Measurements from ENCODE around the gene TBCB.

Gene TBCB

GRCh38 chr19:36100476-36100875 is 14.8 kb upstream of the TBCB start:
- H3K27ac ChIP-seq (ENCODE audit: low read depth, low read length): no peak overlapping the region
- H3K9ac ChIP-seq (ENCODE audit: low read length): no peak overlapping the region
- H3K27me3 ChIP-seq (ENCODE audit: low read length): no peaks in the 10 kb centered on the region
- H3K9me3 ChIP-seq (ENCODE audit: insufficient read depth, low read length): no peaks in the 10 kb centered on the region
- H3K36me3 ChIP-seq (ENCODE audit: low read length): 0 out of 2 replicates have a peak, but pooled peaks cover 3% of the 10 kb centered on the region
- H2AFZ ChIP-seq (ENCODE audit: low read depth, low read length, severe bottlenecking): no peak overlapping the region
- no peaks in the 10 kb centered on the region for H3K9me2 ChIP-seq (replicated peaks; ENCODE audit: insufficient read depth, low read length)
- H4K20me1 ChIP-seq (ENCODE audit: low read depth, low read length): no peaks in the 10 kb centered on the region
- no peak overlapping the region for H3K4me2 ChIP-seq (ENCODE audit: low read depth, low read length, poor library complexity, severe bottlenecking)
- no peak overlapping the region for H3K4me3 ChIP-seq (ENCODE audit: insufficient read depth, low read length, poor library complexity, severe bottlenecking)
- H3K79me2 ChIP-seq (ENCODE audit: insufficient read depth, low read length): no peaks in the 10 kb centered on the region
- H3F3A ChIP-seq (ENCODE audit: insufficient read depth): no peaks in the 10 kb centered on the region
- no peak for TF ChIP-seq EZH2phosphoT487 (conservative IDR thresholded peaks at IDR 0.05; ENCODE audit: low read length)
- TF ChIP-seq, protein P1, sequence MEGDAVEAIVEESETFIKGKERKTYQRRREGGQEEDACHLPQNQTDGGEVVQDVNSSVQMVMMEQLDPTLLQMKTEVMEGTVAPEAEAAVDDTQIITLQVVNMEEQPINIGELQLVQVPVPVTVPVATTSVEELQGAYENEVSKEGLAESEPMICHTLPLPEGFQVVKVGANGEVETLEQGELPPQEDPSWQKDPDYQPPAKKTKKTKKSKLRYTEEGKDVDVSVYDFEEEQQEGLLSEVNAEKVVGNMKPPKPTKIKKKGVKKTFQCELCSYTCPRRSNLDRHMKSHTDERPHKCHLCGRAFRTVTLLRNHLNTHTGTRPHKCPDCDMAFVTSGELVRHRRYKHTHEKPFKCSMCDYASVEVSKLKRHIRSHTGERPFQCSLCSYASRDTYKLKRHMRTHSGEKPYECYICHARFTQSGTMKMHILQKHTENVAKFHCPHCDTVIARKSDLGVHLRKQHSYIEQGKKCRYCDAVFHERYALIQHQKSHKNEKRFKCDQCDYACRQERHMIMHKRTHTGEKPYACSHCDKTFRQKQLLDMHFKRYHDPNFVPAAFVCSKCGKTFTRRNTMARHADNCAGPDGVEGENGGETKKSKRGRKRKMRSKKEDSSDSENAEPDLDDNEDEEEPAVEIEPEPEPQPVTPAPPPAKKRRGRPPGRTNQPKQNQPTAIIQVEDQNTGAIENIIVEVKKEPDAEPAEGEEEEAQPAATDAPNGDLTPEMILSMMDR (IDR thresholded peaks at IDR 0.05; ENCODE audit: insufficient read depth, low read length, poor library complexity, severe bottlenecking): no peak

- Histone ChIP-seq H3K27me3 (ENCODE audit: low read length) (no peaks in the 10 kb centered on the region), H3K9me2 (replicated peaks; ENCODE audit: insufficient read depth, low read length) (no peaks in the 10 kb centered on the region), H3K9ac (ENCODE audit: low read length) (no peak overlapping the region), H3F3A (ENCODE audit: insufficient read depth) (no peaks in the 10 kb centered on the region), H3K9me3 (ENCODE audit: insufficient read depth, low read length) (no peaks in the 10 kb centered on the region), H3K36me3 (ENCODE audit: low read length) (0 out of 2 replicates have a peak, but pooled peaks cover 3% of the 10 kb centered on the region), H3K4me2 (ENCODE audit: low read depth, low read length, poor library complexity, severe bottlenecking) (no peak overlapping the region), H2AFZ (ENCODE audit: low read depth, low read length, severe bottlenecking) (no peak overlapping the region), H4K20me1 (ENCODE audit: low read depth, low read length) (no peaks in the 10 kb centered on the region), H3K79me2 (ENCODE audit: insufficient read depth, low read length) (no peaks in the 10 kb centered on the region), H3K4me3 (ENCODE audit: insufficient read depth, low read length, poor library complexity, severe bottlenecking) (no peak overlapping the region), H3K27ac (ENCODE audit: low read depth, low read length) (no peak overlapping the region)
- TF ChIP-seq, protein P1 (IDR thresholded peaks at IDR 0.05; ENCODE audit: insufficient read depth, low read length, poor library complexity, severe bottlenecking): no peak
- TF ChIP-seq EZH2phosphoT487 (conservative IDR thresholded peaks at IDR 0.05; ENCODE audit: low read length): no peak
Measured at GRCh38 chr19:36101550-36102327, 13.5 kb upstream of the TBCB start.

DNA sequence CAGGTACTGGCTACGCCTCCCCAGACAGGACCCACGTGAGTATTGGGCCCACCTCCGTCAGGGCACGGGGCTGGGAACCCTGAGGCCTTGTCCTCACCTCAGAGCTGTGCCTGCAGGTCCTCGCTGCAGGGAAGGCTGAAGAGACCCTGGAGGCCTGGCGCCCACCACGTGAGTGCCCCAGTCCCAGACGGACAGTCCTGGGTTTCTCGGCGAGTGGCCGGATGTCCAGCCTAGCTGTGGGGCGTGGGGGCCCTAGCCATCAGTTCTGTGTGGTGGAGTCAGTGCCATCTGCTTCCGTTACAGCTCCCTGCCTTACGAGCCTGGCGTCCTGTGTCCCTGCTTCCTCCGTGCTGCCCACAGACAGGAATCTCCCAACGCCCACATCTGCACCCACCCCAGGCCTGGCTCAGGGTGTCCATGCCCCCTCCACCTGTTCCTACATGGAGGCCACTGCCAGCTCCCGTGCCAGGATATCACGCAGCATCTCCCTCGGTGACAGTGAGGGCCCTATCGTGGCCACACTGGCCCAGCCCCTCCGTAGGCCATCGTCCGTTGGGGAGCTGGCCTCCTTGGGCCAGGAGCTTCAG is 12.1 kb upstream of the TBCB start:
- H4K20me1 ChIP-seq (ENCODE audit: low read depth, low read length): no peaks in the 10 kb centered on the region
- 0 out of 2 replicates have a peak, but pooled peaks cover 3% of the 10 kb centered on the region for H3K36me3 ChIP-seq (ENCODE audit: low read length)
- H3K27ac ChIP-seq (ENCODE audit: low read depth, low read length): no peak overlapping the region
- H3K79me2 ChIP-seq (ENCODE audit: insufficient read depth, low read length): no peaks in the 10 kb centered on the region
- no peak overlapping the region for H3K4me2 ChIP-seq (ENCODE audit: low read depth, low read length, poor library complexity, severe bottlenecking)
- no peak overlapping the region for H3K9ac ChIP-seq (ENCODE audit: low read length)
- no peaks in the 10 kb centered on the region for H3K27me3 ChIP-seq (ENCODE audit: low read length)
- H3K4me3 ChIP-seq (ENCODE audit: insufficient read depth, low read length, poor library complexity, severe bottlenecking): no peak overlapping the region
- no peaks in the 10 kb centered on the region for H3F3A ChIP-seq (ENCODE audit: insufficient read depth)
- TF ChIP-seq, protein P1 (IDR thresholded peaks at IDR 0.05; ENCODE audit: insufficient read depth, low read length, poor library complexity, severe bottlenecking): no peak
- no peak for TF ChIP-seq EZH2phosphoT487 (conservative IDR thresholded peaks at IDR 0.05; ENCODE audit: low read length)
- no peak overlapping the region for H2AFZ ChIP-seq (ENCODE audit: low read depth, low read length, severe bottlenecking)
- no peaks in the 10 kb centered on the region for H3K9me3 ChIP-seq (ENCODE audit: insufficient read depth, low read length)
- H3K9me2 ChIP-seq (replicated peaks; ENCODE audit: insufficient read depth, low read length): no peaks in the 10 kb centered on the region

Data from SU-DHL-6 (cell line).